HG02943 (cell line): ENCODE data around the gene ASAH2B.

ENCODE experiments used
- ATAC-seq: cut with Tn5 transposase; IDR thresholded peaks from one replicate; pipeline ENCODE4 v1.9.1; 2021; ENCODE audit warnings: mild to moderate bottlenecking, low read depth, moderate library complexity; ENCODE audit not compliant: unreplicated experiment

ASAH2B gene

DNA sequence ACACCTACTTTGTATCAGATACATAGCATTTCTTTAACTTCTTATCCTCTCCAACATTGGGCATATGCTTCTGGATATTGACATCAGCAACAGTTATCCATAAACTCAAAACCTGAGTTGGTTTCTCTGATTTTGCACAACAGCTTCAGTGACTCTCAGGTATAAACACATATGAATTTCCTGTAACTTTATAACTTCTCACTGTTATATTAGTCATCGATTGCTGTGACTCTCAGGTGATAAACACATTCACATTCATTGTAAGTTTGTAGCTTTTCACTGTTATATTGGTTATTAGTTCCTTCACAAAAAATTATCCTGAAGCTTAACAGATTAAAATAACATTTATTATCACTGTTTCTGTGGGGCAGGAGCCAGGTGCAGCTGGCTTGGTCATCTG lies 57.0 kb downstream of the ASAH2B start:
- ATAC-seq = no peak

DNA sequence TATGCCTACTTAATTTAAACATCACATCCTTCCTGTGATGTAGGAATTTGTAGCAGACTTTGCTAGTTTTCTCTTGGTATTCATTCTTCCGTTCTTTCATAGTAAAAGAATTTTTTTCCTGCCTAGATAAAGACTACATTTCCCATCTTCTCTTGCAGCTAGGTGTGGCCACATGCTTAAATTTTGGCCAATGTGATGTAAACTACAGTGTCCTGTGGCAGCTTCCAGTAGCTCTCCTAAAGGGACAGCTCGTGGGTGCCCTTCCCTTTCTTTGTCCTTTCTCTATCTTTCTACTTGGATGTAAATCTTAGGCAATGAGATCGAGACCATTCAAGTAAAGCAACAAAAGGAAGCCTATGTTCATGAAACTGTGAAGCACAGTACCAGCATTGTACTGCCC lies 58.6 kb downstream of the ASAH2B start:
- no peak for ATAC-seq

DNA sequence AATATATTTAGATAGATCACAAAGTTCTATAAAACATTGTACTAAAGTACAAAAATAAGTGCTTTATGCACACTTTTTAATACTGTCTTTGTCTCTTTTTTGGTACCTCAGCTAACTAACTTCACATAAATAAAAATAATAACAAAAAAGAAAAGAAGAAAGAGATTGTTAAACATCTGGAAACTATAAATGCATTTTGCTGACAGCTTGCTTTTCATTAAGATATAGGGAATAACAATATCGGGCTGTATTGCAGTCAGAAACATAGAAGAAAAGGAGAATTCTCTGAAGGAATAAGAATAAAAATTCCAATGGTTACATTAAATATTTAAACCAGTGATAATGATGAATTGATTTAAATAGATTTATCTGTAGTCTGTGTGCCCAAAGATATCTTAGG lies 59.9 kb downstream of the ASAH2B start:
- ATAC-seq = no peak

DNA sequence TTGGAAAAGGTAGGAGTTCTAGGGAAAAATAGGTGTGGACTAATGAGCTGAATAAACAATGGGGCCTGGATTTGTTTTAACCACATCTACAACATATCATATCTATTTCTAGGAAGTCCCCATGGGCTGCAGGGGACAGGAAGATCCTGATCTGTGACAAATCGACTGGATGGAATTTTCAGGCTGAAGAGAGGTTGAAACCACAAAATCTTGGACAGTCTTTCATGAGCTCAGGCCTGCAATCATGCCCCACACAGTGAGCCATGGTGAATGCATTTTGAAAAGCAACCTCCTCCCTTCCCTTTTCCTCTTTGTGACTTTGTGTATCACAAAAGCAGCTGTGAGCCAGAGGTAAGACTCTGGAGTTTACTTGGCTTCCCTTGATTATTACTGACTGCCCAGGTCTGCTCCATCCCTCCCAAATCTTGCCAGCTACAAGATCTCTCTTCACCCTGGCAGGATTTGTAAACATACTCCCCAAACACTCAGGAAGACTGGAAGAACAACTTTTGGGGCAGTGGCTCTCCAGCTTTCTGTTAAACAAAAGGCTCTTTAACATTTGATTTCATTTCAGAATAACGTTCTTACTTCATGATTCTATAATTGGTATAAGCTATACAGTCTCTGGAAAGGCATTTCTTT lies 66.4 kb downstream of the ASAH2B start:
- ATAC-seq = no peak

DNA sequence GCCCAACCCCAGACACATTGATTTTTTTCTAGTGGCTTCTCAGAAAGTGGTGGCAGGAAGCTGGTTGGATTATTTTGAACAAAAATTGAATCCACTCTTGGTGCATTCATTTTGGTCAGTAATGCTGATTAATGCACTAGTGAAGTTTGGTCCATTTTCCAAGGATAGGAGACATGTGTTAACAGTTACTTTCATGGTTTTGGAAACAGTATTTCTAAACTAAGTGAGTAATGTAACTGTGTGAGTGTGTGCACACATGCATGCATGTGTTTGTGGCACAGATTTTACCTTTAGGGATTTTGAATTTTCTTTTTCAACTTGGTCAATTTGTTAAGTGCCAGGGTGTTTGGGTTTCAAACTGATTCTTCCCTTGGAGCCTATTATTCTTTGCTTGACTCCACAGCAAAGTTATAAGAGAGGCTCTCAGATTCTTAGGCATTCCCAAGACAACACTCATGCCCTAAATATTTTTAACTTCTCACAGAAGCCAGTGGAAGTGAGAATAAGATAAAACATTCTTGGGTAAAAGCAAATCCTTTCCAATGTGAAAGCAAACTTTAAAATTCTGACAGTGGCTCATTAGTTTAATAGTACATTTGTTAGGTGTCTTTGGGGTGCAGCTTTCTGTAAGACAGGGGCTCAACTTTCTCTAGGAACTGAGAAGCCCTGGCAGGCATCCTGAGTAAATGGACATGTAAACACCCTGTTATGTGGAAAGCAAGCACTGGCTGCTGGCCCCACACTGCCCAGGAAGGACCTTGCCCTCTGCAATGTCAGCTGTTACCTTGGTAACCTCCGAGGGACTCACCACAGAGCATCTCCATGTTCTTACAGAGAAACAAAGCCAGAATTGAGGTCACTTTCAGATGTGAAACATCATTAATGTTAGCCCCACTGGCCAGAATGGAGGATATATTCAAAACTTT lies 68.4 kb downstream of the ASAH2B start:
- no peak for ATAC-seq
